GM21737 (cell line): Measurements from ENCODE around the gene RGR.

Experiments used
- ATAC-seq: cut with Tn5 transposase; IDR thresholded peaks from one replicate; pipeline ENCODE4 v1.9.1; 2021; ENCODE audit warnings: mild to moderate bottlenecking, moderate library complexity; ENCODE audit not compliant: unreplicated experiment

Gene RGR

GRCh38 chr10:84217746-84218145 lies 27.1 kb upstream of the RGR start:
- no peak for ATAC-seq

DNA sequence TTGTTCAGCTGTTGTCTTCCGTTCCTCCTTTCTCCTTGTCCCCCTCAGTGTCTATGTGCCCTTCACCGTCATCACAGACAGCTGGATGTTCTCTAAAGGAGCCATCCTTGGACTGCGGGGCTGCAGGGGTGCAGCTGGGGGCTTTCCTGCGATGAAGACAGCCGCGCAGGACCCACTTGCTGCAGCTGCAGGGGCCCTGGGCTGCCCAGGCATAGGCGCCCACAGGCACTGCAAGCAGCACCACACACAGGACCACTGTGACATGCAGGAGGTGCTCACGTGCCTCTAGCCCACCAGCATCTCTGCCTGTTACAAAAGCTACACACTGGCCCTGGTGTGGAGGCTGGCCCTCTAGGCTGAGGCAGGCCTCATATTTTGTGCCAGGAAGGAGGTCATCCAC lies 22.9 kb upstream of the RGR start:
- no peak for ATAC-seq

DNA sequence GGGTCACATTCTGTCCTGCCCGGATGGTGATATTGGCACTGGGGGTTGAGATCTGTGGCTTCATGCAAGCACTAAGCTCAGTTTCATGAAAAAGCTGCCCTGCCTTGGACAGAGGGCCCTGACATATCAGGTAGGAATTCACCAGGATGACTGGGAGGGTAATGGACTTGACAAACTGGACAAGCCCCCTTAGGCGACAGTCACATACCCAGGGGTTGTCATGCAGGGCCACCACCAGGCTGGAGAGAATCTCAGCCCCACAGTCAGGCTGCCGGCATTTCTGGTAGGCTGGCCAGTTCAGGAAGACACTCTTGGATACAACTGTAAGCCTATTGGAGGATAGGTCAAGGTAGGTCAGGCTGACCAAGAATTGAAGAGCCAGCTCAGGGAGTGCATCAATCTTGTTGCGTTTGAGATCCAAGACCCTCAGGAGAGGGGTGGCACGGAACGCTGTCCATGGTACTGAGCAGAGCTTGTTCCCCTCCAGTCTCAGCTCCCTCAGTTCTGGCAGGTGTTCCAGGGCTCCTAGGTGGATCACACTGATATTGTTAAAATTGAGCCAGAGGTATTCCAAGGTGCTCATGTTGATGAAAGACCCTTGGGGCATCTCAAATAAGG lies 20.3 kb upstream of the RGR start:
- ATAC-seq = no peak

DNA sequence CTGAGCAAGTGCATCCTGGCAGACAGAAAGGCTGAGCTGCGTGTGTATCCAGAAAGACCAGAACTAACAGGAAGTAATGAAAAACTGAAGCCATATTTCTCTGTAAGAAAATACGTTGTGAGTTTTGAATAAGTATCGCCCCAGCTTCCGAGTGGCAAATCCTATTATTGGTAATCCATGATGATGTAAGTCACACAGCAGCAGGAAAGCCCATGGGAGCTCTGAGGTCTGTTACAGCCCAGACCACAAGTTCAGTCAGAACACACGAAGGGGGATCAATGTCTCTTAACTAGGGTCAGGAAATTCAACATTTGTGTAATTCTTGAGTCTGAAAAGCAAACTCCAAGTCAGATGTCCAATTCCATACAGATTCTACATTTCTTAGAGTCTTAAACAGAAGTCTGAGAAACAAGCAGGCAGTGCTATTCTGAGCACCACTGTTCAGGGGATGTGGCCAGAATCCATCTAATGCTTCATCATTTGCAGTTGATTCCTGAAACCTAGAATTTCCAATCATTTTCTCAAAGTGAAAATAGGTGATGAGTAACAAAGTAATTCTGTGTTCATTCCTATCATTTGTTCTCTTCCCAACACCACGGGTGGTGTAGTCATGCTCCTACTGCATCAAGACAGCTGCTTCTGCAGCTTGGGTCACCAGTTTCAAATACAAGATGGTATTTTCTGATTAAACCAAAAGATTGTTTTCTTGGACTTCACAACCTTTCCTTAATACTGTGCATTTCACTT lies 19.3 kb upstream of the RGR start, which contains the start of gene LRIT2:
LRIT2 (minus strand) TSS at position 118 of the 747 bp plus-strand sequence; CDS start at position 94, 24 bp downstream.
- ATAC-seq = no peak

GRCh38 chr10:84226616-84227015 lies 18.2 kb upstream of the RGR start:
- ATAC-seq = no peak

DNA sequence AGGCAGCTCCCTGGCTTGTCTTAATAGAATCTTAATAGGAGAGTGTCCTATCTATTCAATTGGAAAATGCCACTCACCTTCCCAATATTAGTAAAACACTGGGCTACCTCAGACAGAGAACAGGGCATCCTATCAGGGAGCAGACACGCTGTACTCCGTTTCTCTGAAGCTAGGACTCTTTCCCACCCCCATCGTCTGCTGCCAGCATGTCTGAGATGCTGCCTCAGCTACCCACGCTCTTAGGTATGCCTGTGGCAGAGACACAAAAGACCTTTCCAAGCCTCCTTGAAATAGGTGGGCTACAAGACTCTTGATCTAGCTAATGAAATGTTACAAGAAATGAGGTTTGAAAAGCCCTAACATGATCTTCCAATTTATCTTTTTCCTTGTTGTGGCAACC lies 17.0 kb upstream of the RGR start:
- no peak for ATAC-seq

DNA sequence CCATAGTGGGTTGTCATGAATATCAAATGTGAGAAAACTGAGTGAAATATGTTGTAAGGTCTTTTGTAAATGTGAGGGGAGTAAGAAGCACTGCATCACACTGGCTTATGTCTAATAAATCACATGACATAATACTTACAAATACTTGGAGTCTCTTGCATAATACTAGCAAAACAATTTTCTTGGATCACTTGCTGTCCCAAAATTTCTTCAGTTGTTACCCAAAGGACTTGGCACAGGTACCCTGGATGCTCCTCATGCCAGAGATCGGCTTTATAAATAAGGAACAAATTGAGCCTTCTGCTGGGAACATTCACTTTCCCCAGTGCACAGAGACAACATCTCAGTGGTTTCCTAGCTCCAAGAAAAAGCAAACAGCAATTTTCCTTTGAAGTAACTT lies 14.5 kb upstream of the RGR start:
- no peak for ATAC-seq

- ATAC-seq = no peak
These were observed 12.5 kb upstream of the RGR start for GRCh38 chr10:84232376-84232775.

- ATAC-seq = no peak
These were observed 10.9 kb upstream of the RGR start for GRCh38 chr10:84233940-84234339.

DNA sequence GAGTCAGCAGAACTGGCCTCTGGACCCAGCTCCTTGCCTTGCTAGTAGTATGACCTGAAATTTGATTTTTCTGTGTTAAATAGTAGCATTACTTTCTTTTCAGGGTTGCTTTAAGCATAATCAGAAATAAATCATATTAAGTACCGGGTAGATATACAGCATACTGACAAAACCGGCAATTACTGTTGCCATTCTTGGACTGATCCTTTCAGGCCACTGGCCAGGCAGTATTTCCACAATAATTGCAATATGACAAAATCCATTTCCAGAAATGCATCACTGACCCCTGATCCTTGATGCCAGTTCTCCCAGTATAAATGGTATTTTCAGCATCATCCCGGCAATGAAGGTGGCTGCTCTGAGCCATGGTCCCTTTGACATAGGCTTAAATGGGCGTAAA lies 10.4 kb upstream of the RGR start:
- no peak for ATAC-seq

- no peak for ATAC-seq
These were observed 9.8 kb upstream of the RGR start for GRCh38 chr10:84235096-84235495.

- ATAC-seq = no peak
These were observed 8.1 kb upstream of the RGR start for GRCh38 chr10:84236807-84237198.

DNA sequence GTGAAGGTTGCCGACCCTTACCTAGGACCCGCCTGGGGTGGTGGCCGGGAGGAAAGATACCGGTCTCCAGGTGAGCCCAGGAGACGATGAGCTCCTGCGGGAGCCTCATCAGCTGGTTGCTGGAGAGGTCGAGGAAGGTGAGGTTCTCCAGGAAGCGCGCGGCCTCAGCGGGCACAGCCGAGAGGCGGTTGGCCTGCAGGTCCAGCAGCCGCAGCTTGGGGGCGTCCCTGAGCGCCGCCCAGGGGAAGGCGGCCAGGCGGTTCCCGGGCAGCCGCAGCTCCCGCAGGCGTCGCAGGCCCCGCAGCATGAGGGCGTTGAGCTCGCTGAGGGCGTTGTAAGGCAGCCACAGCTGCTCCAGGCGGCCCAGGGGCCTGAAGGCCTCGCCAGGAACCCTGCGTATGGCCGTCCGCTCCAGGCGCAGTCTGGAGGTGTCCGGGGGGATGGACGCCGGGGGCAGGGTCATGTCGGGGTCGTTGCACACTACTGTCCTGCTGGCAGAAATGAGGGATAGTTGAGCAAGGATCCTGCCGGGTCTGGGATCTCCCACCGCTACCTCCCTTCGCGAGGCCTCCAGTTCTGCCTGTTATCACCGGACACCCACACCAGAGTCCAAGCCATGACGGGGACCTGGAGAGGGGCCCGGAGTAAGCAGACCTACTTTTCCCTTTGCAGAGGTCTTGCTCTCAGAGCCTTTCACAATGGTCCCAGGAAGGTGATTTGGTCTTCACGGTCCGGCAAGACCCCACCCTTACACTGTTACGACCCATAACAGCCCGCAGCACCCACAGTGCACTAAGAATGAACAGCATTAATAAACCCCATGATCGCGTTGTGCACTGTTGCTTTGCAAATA lies 7.4 kb upstream of the RGR start:
- ATAC-seq = no peak

- no peak for ATAC-seq
These were observed 5.9 kb upstream of the RGR start for GRCh38 chr10:84238909-84239308.

DNA sequence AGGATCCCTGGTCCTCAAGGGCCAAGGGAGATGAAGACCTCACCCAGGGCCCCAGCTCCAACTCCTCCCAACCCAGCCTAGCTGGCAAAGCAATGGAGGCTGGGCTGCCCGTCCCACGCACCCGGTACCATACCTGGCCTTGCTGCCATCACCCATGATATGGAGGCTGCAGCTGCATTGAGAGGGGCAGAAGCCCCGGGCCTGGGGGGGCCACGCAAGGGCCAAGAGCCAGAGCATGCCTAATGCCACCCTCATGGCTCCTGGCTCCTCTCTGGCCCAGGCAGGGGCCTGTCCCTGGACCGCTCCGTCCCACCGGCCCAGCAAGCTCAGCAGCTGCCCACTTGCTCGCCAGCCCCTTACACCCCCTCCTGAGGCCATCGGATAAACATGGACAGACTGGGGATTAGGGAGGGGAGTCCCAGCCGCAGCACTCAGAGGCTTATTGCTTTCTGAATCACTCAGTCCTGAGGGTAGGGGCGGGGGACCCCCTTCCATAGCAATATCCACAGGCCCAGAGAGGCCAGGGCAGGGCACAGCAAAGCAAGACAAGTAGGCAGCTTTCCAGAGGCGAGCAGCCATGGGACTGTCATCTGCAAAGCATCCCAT lies 3.6 kb upstream of the RGR start, which contains the start of gene LRIT1:
LRIT1 (minus strand) TSS at position 362 of the 606 bp plus-strand sequence; CDS start at position 255, 107 bp downstream.
- ATAC-seq = no peak

DNA sequence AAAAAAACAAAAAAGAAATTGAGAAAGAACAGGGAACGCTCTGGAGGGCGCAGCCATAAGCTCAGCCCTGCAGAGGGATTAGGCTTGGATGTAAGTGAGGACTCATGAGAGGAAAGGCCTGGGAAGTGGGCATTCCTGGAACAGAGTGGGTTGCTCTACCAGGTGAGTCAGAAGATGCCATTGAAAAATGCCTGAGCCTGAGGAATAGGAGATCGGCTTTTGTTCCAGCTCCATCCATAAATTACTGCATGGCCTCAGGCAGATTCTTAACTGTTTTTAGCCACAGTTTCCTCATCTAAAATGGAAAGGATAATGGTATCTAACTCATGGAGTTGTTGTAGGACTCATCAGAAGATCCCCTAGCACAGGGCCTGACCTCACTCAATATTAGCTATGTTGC lies 1.1 kb upstream of the RGR start:
- no peak for ATAC-seq

- ATAC-seq = no peak
These were observed 2.6 kb downstream of the RGR start for GRCh38 chr10:84247496-84247895.

- ATAC-seq = no peak
These were observed 3.9 kb downstream of the RGR start for GRCh38 chr10:84248794-84249193.

DNA sequence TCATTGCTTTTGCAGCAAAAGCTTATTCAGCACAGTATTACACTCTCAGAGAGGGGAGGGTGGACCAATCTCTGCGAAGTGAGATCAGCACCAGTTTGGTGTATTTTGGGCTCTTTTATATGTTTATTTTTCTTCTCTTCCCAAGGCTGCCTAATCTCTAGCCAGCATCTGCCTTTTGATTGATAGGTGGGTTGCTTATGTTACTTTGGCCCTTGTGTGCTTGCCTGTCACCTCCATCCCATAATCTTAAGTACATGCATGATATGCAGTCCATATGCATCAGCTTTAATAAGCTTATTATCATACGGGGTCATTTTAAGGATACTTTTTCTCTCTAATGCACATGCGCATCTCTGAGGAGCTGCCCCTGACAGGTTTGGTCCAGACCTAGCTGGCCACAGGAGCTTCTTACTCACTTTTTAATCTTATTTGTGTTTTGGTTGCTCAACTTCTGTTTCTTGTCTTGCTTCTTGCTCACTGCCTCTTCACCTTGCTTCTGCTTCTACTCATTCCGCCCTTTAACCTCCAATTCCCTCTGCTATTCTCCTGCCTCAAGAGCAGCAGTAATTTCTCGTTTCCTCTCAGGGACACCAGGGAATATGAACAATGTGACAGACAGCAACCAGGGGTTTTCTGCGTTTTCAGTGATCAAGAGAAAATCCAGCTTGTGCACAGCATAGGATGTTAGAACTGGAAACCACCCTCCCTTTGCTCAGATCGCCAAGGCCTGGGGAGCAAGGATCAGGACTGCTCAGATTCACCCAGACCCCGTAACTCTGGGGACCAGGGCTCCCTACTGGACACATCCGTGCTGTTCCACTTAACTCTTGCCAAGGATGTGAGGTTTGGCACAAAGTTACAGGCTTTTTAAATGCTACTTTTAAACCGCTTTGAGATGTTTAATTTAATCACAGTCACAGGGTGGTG lies 10.0 kb downstream of the RGR start:
- ATAC-seq = no peak
